Breast epithelium (tissue), 3 donors: Measurements from ENCODE around the gene ENOX1.

Experiments
- CTCF ChIP-seq, 3 donors: fragments of 450-650 bp; IDR thresholded peaks; one replicate each; pipeline ENCODE4 v1.5.1; 2016 to 2017; ENCODE audit warnings: antibody characterized with exemption in 3 of 3, mild to moderate bottlenecking in 3 of 3, moderate library complexity in 3 of 3
- POLR2A ChIP-seq: fragments of 450-650 bp; IDR thresholded peaks from one replicate; pipeline ENCODE4 v1.6.1; 2016; ENCODE audit warnings: antibody characterized with exemption, mild to moderate bottlenecking, moderate library complexity
- POLR2AphosphoS5 ChIP-seq, 3 donors: sonication (generic); formaldehyde crosslinking; IDR thresholded peaks; one replicate each; pipeline ENCODE4 v1.6.1; 2017; ENCODE audit warnings: antibody characterized with exemption in 3 of 3

DNA sequence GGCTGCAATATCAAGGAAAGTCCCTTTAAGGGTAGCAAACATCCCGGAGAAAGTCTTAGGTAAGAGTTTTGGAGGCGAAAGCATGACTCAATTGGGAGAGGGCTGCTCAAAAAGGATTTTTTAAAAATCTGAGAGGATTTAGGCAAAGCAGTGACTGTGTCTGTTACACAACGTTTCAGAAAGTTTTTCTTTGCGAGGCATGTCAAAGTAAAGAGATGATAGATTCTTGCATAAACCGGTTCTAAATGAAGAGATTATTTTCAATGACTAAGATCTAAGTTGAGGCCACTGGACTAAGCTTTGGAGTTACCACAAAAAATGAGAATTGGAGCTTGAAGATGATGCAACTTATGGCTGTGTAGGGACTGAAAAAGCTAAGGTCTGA is 43.7 kb upstream of the ENOX1 start:
- TF ChIP-seq CTCF (IDR thresholded peaks at IDR 0.05) = no peak
- TF ChIP-seq POLR2AphosphoS5 (IDR thresholded peaks at IDR 0.05) = no peak
- TF ChIP-seq POLR2A = no peak
